Measurements from ENCODE around the gene ZPBP2. TPM values are rescaled to one million over a fixed set of nuclear protein-coding genes. Genes with fewer than 3 reads are reported as not detected.

ZPBP2 gene
- total and polyA plus RNA-seq, 9 of the 15 experiments (the other 6 are each of a cell fraction or from before 2014, with no cell fraction given), result not detected

GRCh38 chr17:39867084-39867879 is 720 bp upstream of the ZPBP2 start:
- Histone ChIP-seq H4K20me1 (replicated peaks; ENCODE audit: control insufficient read depth, insufficient read depth, low read length) (no peaks in the 10 kb centered on the region), H3K79me2 (ENCODE audit: control insufficient read depth, insufficient read depth, low read length) (no peaks in the 10 kb centered on the region), H3K9ac (ENCODE audit: insufficient read depth in 1 of 2, low read depth in 2 of 2, low read length in 2 of 2) (no peak overlapping the region), H3K4me2 (ENCODE audit: insufficient read depth, low read length) (no peak overlapping the region), H3K27me3 (ENCODE audit: control insufficient read depth in 2 of 2, insufficient read depth in 2 of 2, low read length in 2 of 2) (peaks cover 15% of the 10 kb centered on the region in 2 experiments; a peak in 4 of 5 replicates), H3K9me3 (replicated peaks; ENCODE audit: control insufficient read depth, insufficient read depth, low read depth, low read length) (no peaks in the 10 kb centered on the region), H3K36me3 (ENCODE audit: control insufficient read depth, insufficient read depth, low read length) (no peaks in the 10 kb centered on the region), H3K9me1 (ENCODE audit: control insufficient read depth, insufficient read depth, low read length) (no peaks in the 10 kb centered on the region), H3K4me1 (replicated peaks in 1 of 2; ENCODE audit: control insufficient read depth in 2 of 2, insufficient read depth in 2 of 2, low read length in 2 of 2) (peaks cover 0 to 11% of the 10 kb centered on the region in 2 experiments; a peak in 3 of 5 replicates), H3K27ac (ENCODE audit: extremely low read depth, low read depth, low read length) (no peak overlapping the region), H3K4me3 (no peak overlapping the region), H2AFZ (ENCODE audit: low read depth, low read length) (no peak overlapping the region)
- in situ Hi-C loops (cut with MboI) (no loop called here), intact Hi-C loops (cut with micrococcal nuclease) (no loop called here)
- BruUV-seq (replicated peaks), result no TSS peak
- no peak for DNase-seq (ENCODE audit: extremely low read depth in 1 of 4, low spot score in 3 of 4)
- FAIRE-seq, result no peak
- WGBS (ENCODE audit: insufficient coverage, low coverage, missing lambda C conversion rate), result 41% methylated on average over 21 of the region's 21 CpGs
- CTCF ChIA-PET (ENCODE audit: low intra/inter-chr PET ratio), result no interaction called here
- ATAC-seq, result no peak
- no peak for TF ChIP-seq NBN (IDR thresholded peaks at IDR 0.05; ENCODE audit: low read depth)
- 0 out of 2 replicates have a peak, but pooled peaks have one; percentile 35 for TF ChIP-seq HMBOX1 (IDR thresholded peaks at IDR 0.05)
- POLR2A ChIA-PET, result no interaction called here

GRCh38 chr17:39868554-39868942 is 546 bp downstream of the ZPBP2 start:
- ATAC-seq (no peak), FAIRE-seq (no peak), DNase-seq (ENCODE audit: extremely low read depth in 1 of 4, low spot score in 3 of 4) (no peak)
- Histone ChIP-seq H3K9ac (ENCODE audit: insufficient read depth in 1 of 2, low read depth in 2 of 2, low read length in 2 of 2) (no peak overlapping the region), H3K9me1 (ENCODE audit: control insufficient read depth, insufficient read depth, low read length) (no peaks in the 10 kb centered on the region), H3K9me3 (replicated peaks; ENCODE audit: control insufficient read depth, insufficient read depth, low read depth, low read length) (no peaks in the 10 kb centered on the region), H3K27ac (ENCODE audit: extremely low read depth, low read depth, low read length) (no peak overlapping the region), H3K27me3 (ENCODE audit: control insufficient read depth in 2 of 2, insufficient read depth in 2 of 2, low read length in 2 of 2) (peaks cover 12 to 15% of the 10 kb centered on the region in 2 experiments; a peak in 4 of 5 replicates), H4K20me1 (replicated peaks; ENCODE audit: control insufficient read depth, insufficient read depth, low read length) (no peaks in the 10 kb centered on the region), H3K36me3 (ENCODE audit: control insufficient read depth, insufficient read depth, low read length) (no peaks in the 10 kb centered on the region), H2AFZ (ENCODE audit: low read depth, low read length) (no peak overlapping the region), H3K4me2 (ENCODE audit: insufficient read depth, low read length) (no peak overlapping the region), H3K4me3 (no peak overlapping the region), H3K79me2 (ENCODE audit: control insufficient read depth, insufficient read depth, low read length) (no peaks in the 10 kb centered on the region), H3K4me1 (replicated peaks in 1 of 2; ENCODE audit: control insufficient read depth in 2 of 2, insufficient read depth in 2 of 2, low read length in 2 of 2) (peaks cover 0 to 11% of the 10 kb centered on the region in 2 experiments; a peak in 3 of 5 replicates)
- BruUV-seq (replicated peaks), result no TSS peak
- ChIA-PET POLR2A (no interaction called here), CTCF (ENCODE audit: low intra/inter-chr PET ratio) (no interaction called here)
- in situ Hi-C loops (cut with MboI) (no loop called here), intact Hi-C loops (cut with micrococcal nuclease) (no loop called here)
- WGBS (ENCODE audit: insufficient coverage, low coverage, missing lambda C conversion rate), result 34% methylated on average over 17 of the region's 17 CpGs
- TF ChIP-seq ZNF318 (IDR thresholded peaks at IDR 0.05; ENCODE audit: borderline replicate concordance in 1 of 2, low read depth in 1 of 2), result no peak
- TF ChIP-seq ZNF586 (CRISPR knock-in tag; conservative IDR thresholded peaks at IDR 0.05), result no peak
- TF ChIP-seq HDAC8 (tag; IDR thresholded peaks at IDR 0.05), result no peak

Measured in K562 (cell line).